Kidney epithelial cell (primary cell): ENCODE results near the gene ACP1. TPM values are rescaled to one million over a fixed set of nuclear protein-coding genes. Genes with fewer than 3 reads are reported as not detected.
"Not testable (repeated sequence)": the region's sequence is repeated elsewhere in the genome, so short reads cannot be mapped to it uniquely, and the experiment has no call there.

Experiments used
- DNase-seq: peaks from one replicate; pipeline ENCODE4 v3.0.0-alpha.2; 2010; ENCODE audit warnings: low read depth
- H3K27me3 ChIP-seq: 2 replicates; pipeline ENCODE4 v1.6.0; 2011; ENCODE audit warnings: low read length; ENCODE audit not compliant: control insufficient read depth, insufficient read depth
- H3K36me3 ChIP-seq: 2 replicates; pipeline ENCODE4 v1.5.1; 2011; ENCODE audit warnings: low read length; ENCODE audit not compliant: control insufficient read depth, insufficient read depth
- H3K4me3 ChIP-seq: 2 replicates; pipeline ENCODE4 v1.5.1; 2011; ENCODE audit warnings: low read depth, mild to moderate bottlenecking, control low read depth, low read length
- total RNA-seq: library from RNA; depleted of rRNA; stranded (reverse); fragments of >200 nt; gene quantifications from 2 replicates; pipeline ENCODE4 v1.2.3, GENCODE V29; 2015
- TF ChIP-seq, protein P1 (sequence below): IDR thresholded peaks from 2 replicates; pipeline ENCODE4 v1.5.1; 2011; ENCODE audit warnings: mild to moderate bottlenecking, moderate library complexity, low read length, control low read depth, inconsistent platforms; ENCODE audit not compliant: insufficient read depth, poor library complexity, severe bottlenecking

Gene ACP1
- total RNA-seq, 1 donor from 2014 or later, result 120 TPM

GRCh38 chr2:310994-311393 is 46.2 kb downstream of the ACP1 start:
- TF ChIP-seq, protein P1, sequence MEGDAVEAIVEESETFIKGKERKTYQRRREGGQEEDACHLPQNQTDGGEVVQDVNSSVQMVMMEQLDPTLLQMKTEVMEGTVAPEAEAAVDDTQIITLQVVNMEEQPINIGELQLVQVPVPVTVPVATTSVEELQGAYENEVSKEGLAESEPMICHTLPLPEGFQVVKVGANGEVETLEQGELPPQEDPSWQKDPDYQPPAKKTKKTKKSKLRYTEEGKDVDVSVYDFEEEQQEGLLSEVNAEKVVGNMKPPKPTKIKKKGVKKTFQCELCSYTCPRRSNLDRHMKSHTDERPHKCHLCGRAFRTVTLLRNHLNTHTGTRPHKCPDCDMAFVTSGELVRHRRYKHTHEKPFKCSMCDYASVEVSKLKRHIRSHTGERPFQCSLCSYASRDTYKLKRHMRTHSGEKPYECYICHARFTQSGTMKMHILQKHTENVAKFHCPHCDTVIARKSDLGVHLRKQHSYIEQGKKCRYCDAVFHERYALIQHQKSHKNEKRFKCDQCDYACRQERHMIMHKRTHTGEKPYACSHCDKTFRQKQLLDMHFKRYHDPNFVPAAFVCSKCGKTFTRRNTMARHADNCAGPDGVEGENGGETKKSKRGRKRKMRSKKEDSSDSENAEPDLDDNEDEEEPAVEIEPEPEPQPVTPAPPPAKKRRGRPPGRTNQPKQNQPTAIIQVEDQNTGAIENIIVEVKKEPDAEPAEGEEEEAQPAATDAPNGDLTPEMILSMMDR, result no peak
- Histone ChIP-seq H3K4me3 (no peak overlapping the region), H3K27me3 (no peaks in the 10 kb centered on the region)

DNA sequence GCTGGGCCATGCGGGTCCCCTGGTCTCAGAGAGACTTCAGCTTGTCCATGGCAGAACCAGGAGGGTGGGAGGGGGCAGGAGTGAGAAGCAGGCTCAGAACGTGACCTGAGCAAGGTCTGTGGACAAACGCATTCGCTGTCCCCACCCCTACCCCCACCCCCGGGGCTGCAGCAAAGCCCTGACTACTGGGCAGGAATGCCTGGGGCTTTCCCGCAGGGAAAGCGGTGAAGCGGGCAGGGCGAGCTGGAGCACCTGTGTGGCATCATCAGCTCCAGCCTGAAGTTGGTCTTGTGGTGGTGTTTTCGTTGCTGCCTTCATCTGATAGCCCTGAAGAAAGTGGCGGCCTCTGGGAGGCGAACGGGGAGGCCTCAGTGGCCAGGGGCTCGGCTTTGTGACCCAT is 49.2 kb downstream of the ACP1 start:
- Histone ChIP-seq H3K36me3 (no peaks in the 10 kb centered on the region), H3K27me3 (no peaks in the 10 kb centered on the region), H3K4me3 (no peak overlapping the region)
- DNase-seq, result no peak
- TF ChIP-seq, protein P1, result no peak

More at GRCh38 chr2:310994-311393, 46.2 kb downstream of the ACP1 start:
- no peak for DNase-seq
- no peaks in the 10 kb centered on the region for H3K36me3 ChIP-seq

GRCh38 chr2:314561-315336 is 50.0 kb downstream of the ACP1 start:
- DNase-seq, result no peak
- no peak overlapping the region for H3K4me3 ChIP-seq
- TF ChIP-seq, protein P1, result no peak
- H3K27me3 ChIP-seq, result no peaks in the 10 kb centered on the region
- H3K36me3 ChIP-seq, result no peaks in the 10 kb centered on the region

GRCh38 chr2:315925-316324 is 51.2 kb downstream of the ACP1 start:
- H3K27me3 ChIP-seq, DNase-seq, H3K4me3 ChIP-seq, H3K36me3 ChIP-seq: not testable (repeated sequence)

- Histone ChIP-seq H3K4me3 (no peak overlapping the region), H3K27me3 (no peaks in the 10 kb centered on the region), H3K36me3 (no peaks in the 10 kb centered on the region)
- DNase-seq, result no peak
- TF ChIP-seq, protein P1, result no peak
Measured at GRCh38 chr2:316381-316780, 51.6 kb downstream of the ACP1 start.

- TF ChIP-seq, protein P1, result no peak
- Histone ChIP-seq H3K4me3 (no peak overlapping the region), H3K36me3 (no peaks in the 10 kb centered on the region), H3K27me3 (no peaks in the 10 kb centered on the region)
- DNase-seq, result no peak
Measured at GRCh38 chr2:317501-318424, 53.0 kb downstream of the ACP1 start.
